ENCODE data around the gene ANKS1A. TPM values are rescaled to one million over a fixed set of nuclear protein-coding genes. Genes with fewer than 3 reads are reported as not detected.
A peak's percentile ranks its signal among the peaks of the same experiment; 100 is the strongest.
"Not testable (repeated sequence)": the region's sequence is repeated elsewhere in the genome, so short reads cannot be mapped to it uniquely, and the experiment has no call there.

The ANKS1A gene
- total and polyA plus RNA-seq, 2 experiments from 2014 or later: 3.2 to 4.4 TPM

DNA sequence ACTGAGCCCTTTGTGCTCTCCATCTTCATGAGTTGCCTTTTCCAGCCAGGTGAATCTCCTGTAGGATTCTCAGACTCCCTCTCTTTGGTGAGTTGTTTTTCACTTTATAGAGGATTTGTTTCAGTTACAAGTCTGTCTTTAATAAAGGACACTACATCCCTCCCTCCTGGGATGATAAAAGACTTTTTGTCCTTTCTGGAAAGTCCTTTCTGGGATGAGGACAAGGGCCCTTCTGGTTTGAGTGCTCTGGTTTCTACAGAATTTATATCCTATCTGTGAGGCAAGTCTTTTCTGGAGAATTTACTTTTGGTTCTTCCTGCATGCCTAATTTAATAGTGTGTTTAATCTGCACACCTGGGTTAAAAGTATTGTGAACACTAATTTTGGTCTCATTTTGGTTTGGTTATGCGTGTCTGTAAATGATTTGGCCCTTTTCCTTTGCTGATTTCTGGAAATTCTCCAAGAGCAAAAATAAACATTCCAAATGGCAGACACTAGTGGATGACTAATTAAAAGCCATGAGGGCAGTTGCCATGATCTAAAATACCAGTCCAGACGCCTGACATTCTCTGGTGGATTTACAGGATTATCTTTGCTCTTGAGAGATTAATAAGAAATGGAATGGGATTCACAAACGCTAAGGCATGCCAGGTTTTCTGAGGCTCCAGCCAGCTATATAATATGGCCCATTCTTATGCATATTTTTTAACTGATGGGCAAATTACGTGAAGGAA lies 207.2 kb downstream of the ANKS1A start:
- no peak overlapping the region for H2AFZ ChIP-seq
- peaks cover 51% of the 10 kb centered on the region for H3F3A ChIP-seq (ENCODE audit: insufficient read depth)
- TF ChIP-seq EZH2 (IDR thresholded peaks at IDR 0.05; ENCODE audit: insufficient read depth, poor library complexity, severe bottlenecking) (no peak), EZH2phosphoT487 (IDR thresholded peaks at IDR 0.05; ENCODE audit: insufficient read depth, low read depth) (no peak)
- H3K9me3 ChIP-seq (ENCODE audit: low read depth): no peaks in the 10 kb centered on the region
- H3K27me3 ChIP-seq (replicated peaks; ENCODE audit: insufficient read depth): no peaks in the 10 kb centered on the region
- peak overlapping the region; percentile 46 for H3K4me2 ChIP-seq (ENCODE audit: unreplicated experiment)
- WGBS, 2 experiments (ENCODE audit: low coverage in 1 of 2, low lambda C conversion rate in 2 of 2, missing lambda C conversion rate in 2 of 2): 1 to 4% methylated on average over 4 of the region's 4 CpGs
- H3K9ac ChIP-seq: no peak overlapping the region
- DNase-seq: peak; percentile 79
- H3K36me3 ChIP-seq (ENCODE audit: low read depth): no peaks in the 10 kb centered on the region
- H3K9me2 ChIP-seq (ENCODE audit: insufficient read depth): no peaks in the 10 kb centered on the region
- in situ Hi-C loops (cut with MboI): no loop called here
- peak overlapping the region; percentile 44 for H3K27ac ChIP-seq
- H4K20me1 ChIP-seq (ENCODE audit: insufficient read depth): no peaks in the 10 kb centered on the region
- H3K79me2 ChIP-seq (ENCODE audit: insufficient read depth): no peaks in the 10 kb centered on the region
- peaks cover 51% of the 10 kb centered on the region for H3K4me1 ChIP-seq (ENCODE audit: insufficient read depth)
- H3K4me3 ChIP-seq: no peak overlapping the region

DNA sequence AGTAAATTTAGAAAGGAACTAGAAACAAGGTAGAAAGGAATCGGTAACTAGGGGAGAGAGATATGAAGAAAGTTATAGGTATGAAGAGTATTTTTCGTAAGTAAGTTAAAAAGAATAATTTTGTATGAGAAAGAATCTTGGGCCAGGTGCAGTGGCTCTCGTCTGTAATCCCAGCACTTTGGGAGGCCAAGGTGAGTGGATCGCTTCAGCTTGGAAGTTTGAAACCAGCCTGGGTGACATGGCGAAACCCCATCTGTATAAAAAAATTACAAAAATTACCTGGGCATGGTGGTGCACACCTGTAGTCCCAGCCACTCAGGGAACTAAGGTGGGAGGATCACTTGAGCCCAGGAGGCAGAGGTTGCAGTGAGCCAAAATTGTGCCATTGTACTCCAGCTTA lies 210.1 kb downstream of the ANKS1A start:
- Histone ChIP-seq H3K9ac (no peak overlapping the region), H2AFZ (no peak overlapping the region), H3K4me2 (ENCODE audit: unreplicated experiment) (no peak overlapping the region), H3K27me3 (replicated peaks; ENCODE audit: insufficient read depth) (no peaks in the 10 kb centered on the region), H3K4me1 (ENCODE audit: insufficient read depth) (peaks cover 23% of the 10 kb centered on the region), H3K79me2 (ENCODE audit: insufficient read depth) (no peaks in the 10 kb centered on the region), H3K9me2 (ENCODE audit: insufficient read depth) (no peaks in the 10 kb centered on the region), H3F3A (ENCODE audit: insufficient read depth) (peaks cover 27% of the 10 kb centered on the region), H3K27ac (no peak overlapping the region), H3K36me3 (ENCODE audit: low read depth) (no peaks in the 10 kb centered on the region), H4K20me1 (ENCODE audit: insufficient read depth) (no peaks in the 10 kb centered on the region), H3K9me3 (ENCODE audit: low read depth) (no peaks in the 10 kb centered on the region), H3K4me3 (no peak overlapping the region)
- no peak for TF ChIP-seq EZH2phosphoT487 (IDR thresholded peaks at IDR 0.05; ENCODE audit: insufficient read depth, low read depth)
- no peak for TF ChIP-seq EZH2 (IDR thresholded peaks at IDR 0.05; ENCODE audit: insufficient read depth, poor library complexity, severe bottlenecking)
- 94 to 99% methylated on average over 5 of the region's 5 CpGs for WGBS, 2 experiments (ENCODE audit: low coverage in 1 of 2, low lambda C conversion rate in 2 of 2, missing lambda C conversion rate in 2 of 2)
- DNase-seq: no peak
- in situ Hi-C loops (cut with MboI): no loop called here

DNA sequence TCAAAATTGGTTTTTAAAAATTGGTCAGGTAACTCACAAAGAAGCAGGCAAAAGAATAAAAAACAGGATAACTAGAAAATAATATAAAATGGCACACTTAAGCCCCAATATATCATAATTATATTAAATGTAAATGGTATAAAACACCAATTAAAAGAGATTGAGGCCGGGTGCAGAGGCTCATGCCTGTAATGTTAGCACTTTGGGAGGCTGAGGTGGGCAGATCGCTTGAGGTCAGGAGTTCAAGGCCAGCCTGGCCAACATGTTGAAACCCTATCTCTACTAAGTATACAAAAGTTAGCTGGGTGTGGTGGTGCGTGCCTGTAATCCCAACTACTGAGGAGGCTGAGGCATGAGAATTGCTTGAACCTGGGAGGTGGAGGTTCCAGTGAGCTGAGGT lies 216.0 kb downstream of the ANKS1A start:
- H3K4me2 ChIP-seq (ENCODE audit: unreplicated experiment): no peak overlapping the region
- H3F3A ChIP-seq (ENCODE audit: insufficient read depth): no peaks in the 10 kb centered on the region
- H3K9me2 ChIP-seq (ENCODE audit: insufficient read depth): no peaks in the 10 kb centered on the region
- H3K9ac ChIP-seq: no peak overlapping the region
- no peak for TF ChIP-seq EZH2phosphoT487 (IDR thresholded peaks at IDR 0.05; ENCODE audit: insufficient read depth, low read depth)
- TF ChIP-seq EZH2 (IDR thresholded peaks at IDR 0.05; ENCODE audit: insufficient read depth, poor library complexity, severe bottlenecking): no peak
- no peaks in the 10 kb centered on the region for H3K27me3 ChIP-seq (replicated peaks; ENCODE audit: insufficient read depth)
- H3K4me3 ChIP-seq: no peak overlapping the region
- DNase-seq: no peak
- H3K9me3 ChIP-seq (ENCODE audit: low read depth): no peaks in the 10 kb centered on the region
- H3K27ac ChIP-seq: no peak overlapping the region
- H3K36me3 ChIP-seq (ENCODE audit: low read depth): no peaks in the 10 kb centered on the region
- WGBS, 2 experiments (ENCODE audit: low coverage in 1 of 2, low lambda C conversion rate in 2 of 2, missing lambda C conversion rate in 2 of 2): 77 to 81% methylated on average over 3 of the region's 3 CpGs
- H2AFZ ChIP-seq: no peak overlapping the region
- H4K20me1 ChIP-seq (ENCODE audit: insufficient read depth): no peaks in the 10 kb centered on the region
- H3K4me1 ChIP-seq (ENCODE audit: insufficient read depth): no peaks in the 10 kb centered on the region
- in situ Hi-C loops (cut with MboI): no loop called here
- no peaks in the 10 kb centered on the region for H3K79me2 ChIP-seq (ENCODE audit: insufficient read depth)

DNA sequence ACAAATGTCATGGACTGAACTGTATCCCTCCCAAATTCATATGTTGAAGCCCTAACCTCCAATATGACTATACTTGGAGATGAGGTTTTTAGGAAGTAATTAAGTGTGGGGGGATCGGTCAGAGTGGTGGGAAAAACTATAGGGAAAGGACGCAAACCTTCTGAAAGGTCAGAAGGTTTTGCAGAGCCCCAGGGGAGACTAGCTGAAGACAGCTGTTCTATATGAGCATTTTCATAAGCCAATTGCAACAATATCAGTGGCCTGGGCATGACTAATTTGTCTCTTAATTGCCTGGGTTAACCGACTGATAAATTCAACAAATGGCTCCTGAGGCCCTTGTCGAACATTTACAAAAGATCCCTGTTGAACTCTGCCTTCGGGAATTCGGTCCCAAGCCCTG lies 217.0 kb downstream of the ANKS1A start:
- DNase-seq; H3K9me3 ChIP-seq (ENCODE audit: low read depth); H4K20me1 ChIP-seq (ENCODE audit: insufficient read depth); H3K4me3 ChIP-seq; in situ Hi-C loops (cut with MboI); H3K27me3 ChIP-seq (replicated peaks; ENCODE audit: insufficient read depth); H3K9me2 ChIP-seq (ENCODE audit: insufficient read depth); H3F3A ChIP-seq (ENCODE audit: insufficient read depth); H3K27ac ChIP-seq; H2AFZ ChIP-seq; H3K79me2 ChIP-seq (ENCODE audit: insufficient read depth); H3K36me3 ChIP-seq (ENCODE audit: low read depth); H3K9ac ChIP-seq; H3K4me1 ChIP-seq (ENCODE audit: insufficient read depth); H3K4me2 ChIP-seq (ENCODE audit: unreplicated experiment): not testable (repeated sequence)
- WGBS, 2 experiments (ENCODE audit: low coverage in 1 of 2, low lambda C conversion rate in 2 of 2, missing lambda C conversion rate in 2 of 2): 83 to 84% methylated on average over 6 of the region's 6 CpGs

DNA sequence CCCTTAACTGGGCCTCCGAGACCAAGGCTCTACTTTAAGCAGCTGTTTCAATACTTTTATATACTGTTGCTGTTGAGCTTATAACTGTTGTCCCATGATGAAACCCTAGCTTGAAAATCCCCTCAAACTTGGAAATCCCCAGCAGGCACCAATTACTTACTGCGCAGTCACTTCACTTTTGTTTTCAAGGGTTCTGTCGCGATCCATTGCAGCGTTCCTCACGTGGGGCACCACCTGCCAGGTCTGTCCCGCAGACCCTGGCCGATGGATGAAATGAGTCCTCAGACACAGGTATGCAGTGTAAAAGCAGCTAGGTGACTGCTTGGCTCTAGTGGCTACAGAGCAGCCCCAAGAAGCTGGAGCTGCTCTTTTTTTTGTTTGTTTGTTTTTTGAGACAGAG lies 218.2 kb downstream of the ANKS1A start:
- H3K4me1 ChIP-seq (ENCODE audit: insufficient read depth); H3K27ac ChIP-seq; H4K20me1 ChIP-seq (ENCODE audit: insufficient read depth); H3K9me3 ChIP-seq (ENCODE audit: low read depth); in situ Hi-C loops (cut with MboI); H3K9ac ChIP-seq; H2AFZ ChIP-seq; H3K79me2 ChIP-seq (ENCODE audit: insufficient read depth); DNase-seq; H3K9me2 ChIP-seq (ENCODE audit: insufficient read depth); H3K27me3 ChIP-seq (replicated peaks; ENCODE audit: insufficient read depth); H3F3A ChIP-seq (ENCODE audit: insufficient read depth); H3K4me3 ChIP-seq; H3K4me2 ChIP-seq (ENCODE audit: unreplicated experiment); H3K36me3 ChIP-seq (ENCODE audit: low read depth): not testable (repeated sequence)
- 95 to 99% methylated on average over 8 of the region's 8 CpGs for WGBS, 2 experiments (ENCODE audit: low coverage in 1 of 2, low lambda C conversion rate in 2 of 2, missing lambda C conversion rate in 2 of 2)

DNA sequence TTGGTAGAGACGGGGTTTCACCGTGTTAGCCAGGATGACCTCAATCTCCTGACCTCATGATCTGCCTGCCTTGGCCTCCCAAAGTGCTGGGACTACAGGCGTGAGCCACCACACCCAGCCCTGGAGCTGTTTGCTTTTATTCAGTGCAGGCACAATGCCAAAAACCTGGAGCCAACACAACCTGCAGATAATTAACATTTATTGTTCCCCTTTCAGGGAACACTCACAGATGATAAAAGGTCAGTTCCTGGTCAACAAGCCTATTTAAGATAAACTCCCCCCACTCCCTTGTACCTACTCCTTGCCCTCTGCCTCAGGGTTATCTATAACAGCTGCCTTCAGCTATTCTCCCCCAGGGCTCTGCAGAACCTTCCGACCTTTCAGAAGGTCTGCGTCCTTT lies 218.7 kb downstream of the ANKS1A start:
- H3K27ac ChIP-seq; H3K27me3 ChIP-seq (replicated peaks; ENCODE audit: insufficient read depth); in situ Hi-C loops (cut with MboI); H3K9ac ChIP-seq; H3F3A ChIP-seq (ENCODE audit: insufficient read depth); H3K9me2 ChIP-seq (ENCODE audit: insufficient read depth); H2AFZ ChIP-seq; H4K20me1 ChIP-seq (ENCODE audit: insufficient read depth); H3K9me3 ChIP-seq (ENCODE audit: low read depth); H3K79me2 ChIP-seq (ENCODE audit: insufficient read depth); H3K4me1 ChIP-seq (ENCODE audit: insufficient read depth); DNase-seq; H3K36me3 ChIP-seq (ENCODE audit: low read depth); H3K4me3 ChIP-seq; H3K4me2 ChIP-seq (ENCODE audit: unreplicated experiment): not testable (repeated sequence)
- WGBS, 2 experiments (ENCODE audit: low coverage in 1 of 2, low lambda C conversion rate in 2 of 2, missing lambda C conversion rate in 2 of 2): 53 to 56% methylated on average over 5 of the region's 5 CpGs
